K562 (cell line): Measurements from ENCODE around the gene NACA. TPM values are rescaled to one million over a fixed set of nuclear protein-coding genes. Genes with fewer than 3 reads are reported as not detected.

Experiments used
- CBX8 ChIP-seq: fragments of 200-600 bp; sonication (generic); IDR thresholded peaks from 2 replicates; pipeline ENCODE4 v1.6.1; 2012; ENCODE audit warnings: borderline replicate concordance, mixed run types, low read depth, mild to moderate bottlenecking, moderate library complexity, mixed read lengths, low read length, control low read depth, inconsistent platforms; ENCODE audit not compliant: poor library complexity, severe bottlenecking; ENCODE audit errors: extremely low read depth
- CREB1 ChIP-seq, 2 experiments: sonication (generic) in 1 of 2; formaldehyde crosslinking in 1 of 2; IDR thresholded peaks; 2 replicates each; pipeline versions ENCODE4 v1.6.1 to v1.8.0; 2012 to 2022; ENCODE audit warnings: inconsistent platforms in 1 of 2, mild to moderate bottlenecking in 1 of 2, missing genetic modification reagents in 1 of 2, moderate library complexity in 1 of 2
- FIP1L1 ChIP-seq: fragments of 200-400 bp; formaldehyde crosslinking; IDR thresholded peaks from 2 replicates; pipeline ENCODE4 v1.6.1; 2018; ENCODE audit warnings: mild to moderate bottlenecking, low read depth, low read length; ENCODE audit not compliant: poor library complexity, severe bottlenecking
- HMGN3 ChIP-seq: IDR thresholded peaks from 2 replicates; pipeline ENCODE4 v1.6.1; 2011; ENCODE audit warnings: borderline replicate concordance, low read depth, mild to moderate bottlenecking, mixed read lengths, low read length; ENCODE audit not compliant: insufficient read length; ENCODE audit errors: extremely low read depth
- MAFF ChIP-seq: IDR thresholded peaks from 2 replicates; pipeline ENCODE4 v1.6.1; 2012; ENCODE audit warnings: low read length, improper control_type of control experiment
- MIER1 ChIP-seq: fragments of 450-650 bp; IDR thresholded peaks from 2 replicates; pipeline ENCODE4 v1.6.1; 2016; ENCODE audit warnings: antibody characterized with exemption, mild to moderate bottlenecking, low read depth
- NFIC ChIP-seq: fragments of 450-650 bp; IDR thresholded peaks from 2 replicates; pipeline ENCODE4 v1.6.1; 2017; ENCODE audit warnings: mild to moderate bottlenecking, inconsistent platforms
- TAF7 ChIP-seq: fragments of 450-650 bp; IDR thresholded peaks from 2 replicates; pipeline ENCODE4 v1.6.1; 2016; ENCODE audit warnings: missing genetic modification characterization, missing compliant biosample characterization
- TBP ChIP-seq: optimal IDR thresholded peaks from 2 replicates; pipeline ENCODE3; 2011; ENCODE audit warnings: low read depth, low read length, improper control_type of control experiment
- ZNF24 ChIP-seq: fragments of 450-650 bp; IDR thresholded peaks from 2 replicates; pipeline ENCODE4 v1.6.1; 2016
- ZNF668 ChIP-seq: fragments of 250-450 bp; sonication (Bioruptor Pico); IDR thresholded peaks from 2 replicates; pipeline ENCODE4 v1.8.0; 2022; ENCODE audit warnings: mild to moderate bottlenecking, inconsistent platforms
- ZNF699 ChIP-seq: fragments of 250-450 bp; sonication (Bioruptor Pico); IDR thresholded peaks from 2 replicates; pipeline ENCODE4 v1.8.0; 2021; ENCODE audit warnings: mild to moderate bottlenecking, moderate library complexity; ENCODE audit not compliant: insufficient replicate concordance
- polyA plus RNA-seq, 8 experiments: library from polyadenylated mRNA; depleted of rRNA in 4 of 8; stranded (reverse) in 5 of 8; unstranded in 3 of 8; fragments of >200 nt; fragmentation: Nextera tagmentation in 2 of 8; fragmentation: Illumina TruSeq in 1 of 8; extraction: Ambion mirVana in 2 of 8; extraction: Trizol in 1 of 8; gene quantifications; 2 replicates each; pipeline versions ENCODE4 v1.2.1 to v1.2.3, GENCODE V29; 2011 to 2014; ENCODE audit warnings: inconsistent platforms in 1 of 8, missing spikeins in 1 of 8
- total RNA-seq, 7 experiments: library from RNA; depleted of rRNA in 6 of 7; stranded (reverse); fragments of >200 nt in 6 of 7; fragmentation: Illumina TruSeq in 2 of 7; extraction: Trizol in 2 of 7; gene quantifications; 2 replicates each; pipeline versions ENCODE4 v1.2.1 to v1.2.3, GENCODE V29; 2011 to 2021; ENCODE audit warnings: low replicate concordance in 1 of 7
- TF ChIP-seq, protein P1 (sequence below): sonication (generic); formaldehyde crosslinking; IDR thresholded peaks from 2 replicates; pipeline ENCODE4 v1.8.1; 2023; ENCODE audit warnings: mild to moderate bottlenecking, missing genetic modification reagents
- TF ChIP-seq, protein P2 (sequence below): fragments of 200-800 bp; sonication (Bioruptor generic); IDR thresholded peaks from 2 replicates; pipeline ENCODE4 v1.6.1; 2016; ENCODE audit warnings: missing genetic modification characterization, missing compliant biosample characterization
- TF ChIP-seq, protein P3 (sequence below), 2 experiments: fragments of 450-650 bp; IDR thresholded peaks; 2 replicates each; pipeline ENCODE4 v1.6.1; 2016
- TF ChIP-seq, protein P4 (sequence below): fragments of 450-650 bp; formaldehyde crosslinking; IDR thresholded peaks from 2 replicates; pipeline ENCODE4 v1.4.0; 2022; ENCODE audit warnings: missing genetic modification characterization

Gene NACA
- total and polyA plus RNA-seq, 9 of the 15 experiments (the other 6 are each of a cell fraction or from before 2014, with no cell fraction given), result 1,030 to 2,416 (median 1,645) TPM

DNA sequence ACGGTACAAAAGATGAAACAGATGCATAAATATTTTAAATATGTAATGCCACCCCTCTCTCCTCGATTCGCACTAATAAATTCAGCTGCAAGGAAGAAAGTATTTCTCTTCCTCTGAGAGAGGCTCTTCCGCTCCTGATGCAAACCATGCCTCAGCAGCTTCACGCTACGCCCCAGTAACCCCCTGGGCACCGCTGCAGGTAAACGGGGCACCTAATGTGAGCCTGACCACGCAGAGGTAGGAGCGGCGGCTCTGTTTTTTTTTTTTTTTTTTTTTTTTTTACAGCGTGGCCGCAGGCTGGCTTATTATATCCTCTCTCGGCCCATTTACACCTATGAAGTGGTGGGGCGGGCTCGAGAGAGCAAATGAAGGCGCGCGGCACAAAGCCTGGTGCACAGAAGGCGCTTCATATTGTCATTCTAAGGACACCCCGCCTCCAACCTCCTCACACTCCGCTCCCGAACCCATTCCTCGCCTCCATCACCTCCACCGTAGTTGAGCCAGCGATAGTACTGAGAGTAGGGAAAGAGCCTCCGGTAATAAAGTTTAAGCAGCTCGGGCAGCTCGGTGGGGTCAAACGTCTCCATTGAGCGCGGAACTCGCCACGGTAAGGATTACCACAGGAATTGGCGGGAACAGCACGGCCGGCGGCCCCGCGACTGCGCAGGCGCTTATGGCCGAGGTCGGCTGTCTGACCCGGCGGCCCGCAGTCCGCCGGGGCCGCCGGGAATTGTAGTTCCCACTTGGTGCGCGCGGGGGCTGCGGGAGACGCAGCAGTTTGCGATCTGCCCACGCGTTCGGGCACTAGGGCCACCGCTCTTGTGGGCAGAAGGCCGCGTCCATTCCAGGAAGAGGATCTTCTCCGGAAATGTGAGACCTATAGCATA is 26.9 kb upstream of the NACA start, which contains the start of gene PRIM1 (continued):
- TF ChIP-seq TBP, result peak; percentile 86
- no peak for TF ChIP-seq MIER1
- no peak for TF ChIP-seq CBX8
- TF ChIP-seq, protein P1, sequence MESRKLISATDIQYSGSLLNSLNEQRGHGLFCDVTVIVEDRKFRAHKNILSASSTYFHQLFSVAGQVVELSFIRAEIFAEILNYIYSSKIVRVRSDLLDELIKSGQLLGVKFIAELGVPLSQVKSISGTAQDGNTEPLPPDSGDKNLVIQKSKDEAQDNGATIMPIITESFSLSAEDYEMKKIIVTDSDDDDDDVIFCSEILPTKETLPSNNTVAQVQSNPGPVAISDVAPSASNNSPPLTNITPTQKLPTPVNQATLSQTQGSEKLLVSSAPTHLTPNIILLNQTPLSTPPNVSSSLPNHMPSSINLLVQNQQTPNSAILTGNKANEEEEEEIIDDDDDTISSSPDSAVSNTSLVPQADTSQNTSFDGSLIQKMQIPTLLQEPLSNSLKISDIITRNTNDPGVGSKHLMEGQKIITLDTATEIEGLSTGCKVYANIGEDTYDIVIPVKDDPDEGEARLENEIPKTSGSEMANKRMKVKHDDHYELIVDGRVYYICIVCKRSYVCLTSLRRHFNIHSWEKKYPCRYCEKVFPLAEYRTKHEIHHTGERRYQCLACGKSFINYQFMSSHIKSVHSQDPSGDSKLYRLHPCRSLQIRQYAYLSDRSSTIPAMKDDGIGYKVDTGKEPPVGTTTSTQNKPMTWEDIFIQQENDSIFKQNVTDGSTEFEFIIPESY (CRISPR knock-in tag), result peak; percentile 59
- peak; percentile 21 for TF ChIP-seq CREB1 (IDR thresholded peaks at IDR 0.05)
- no peak; the same call in 1 of the 2 replicates for TF ChIP-seq CREB1 (CRISPR knock-in tag; IDR thresholded peaks at IDR 0.05)
- TF ChIP-seq, protein P2, sequence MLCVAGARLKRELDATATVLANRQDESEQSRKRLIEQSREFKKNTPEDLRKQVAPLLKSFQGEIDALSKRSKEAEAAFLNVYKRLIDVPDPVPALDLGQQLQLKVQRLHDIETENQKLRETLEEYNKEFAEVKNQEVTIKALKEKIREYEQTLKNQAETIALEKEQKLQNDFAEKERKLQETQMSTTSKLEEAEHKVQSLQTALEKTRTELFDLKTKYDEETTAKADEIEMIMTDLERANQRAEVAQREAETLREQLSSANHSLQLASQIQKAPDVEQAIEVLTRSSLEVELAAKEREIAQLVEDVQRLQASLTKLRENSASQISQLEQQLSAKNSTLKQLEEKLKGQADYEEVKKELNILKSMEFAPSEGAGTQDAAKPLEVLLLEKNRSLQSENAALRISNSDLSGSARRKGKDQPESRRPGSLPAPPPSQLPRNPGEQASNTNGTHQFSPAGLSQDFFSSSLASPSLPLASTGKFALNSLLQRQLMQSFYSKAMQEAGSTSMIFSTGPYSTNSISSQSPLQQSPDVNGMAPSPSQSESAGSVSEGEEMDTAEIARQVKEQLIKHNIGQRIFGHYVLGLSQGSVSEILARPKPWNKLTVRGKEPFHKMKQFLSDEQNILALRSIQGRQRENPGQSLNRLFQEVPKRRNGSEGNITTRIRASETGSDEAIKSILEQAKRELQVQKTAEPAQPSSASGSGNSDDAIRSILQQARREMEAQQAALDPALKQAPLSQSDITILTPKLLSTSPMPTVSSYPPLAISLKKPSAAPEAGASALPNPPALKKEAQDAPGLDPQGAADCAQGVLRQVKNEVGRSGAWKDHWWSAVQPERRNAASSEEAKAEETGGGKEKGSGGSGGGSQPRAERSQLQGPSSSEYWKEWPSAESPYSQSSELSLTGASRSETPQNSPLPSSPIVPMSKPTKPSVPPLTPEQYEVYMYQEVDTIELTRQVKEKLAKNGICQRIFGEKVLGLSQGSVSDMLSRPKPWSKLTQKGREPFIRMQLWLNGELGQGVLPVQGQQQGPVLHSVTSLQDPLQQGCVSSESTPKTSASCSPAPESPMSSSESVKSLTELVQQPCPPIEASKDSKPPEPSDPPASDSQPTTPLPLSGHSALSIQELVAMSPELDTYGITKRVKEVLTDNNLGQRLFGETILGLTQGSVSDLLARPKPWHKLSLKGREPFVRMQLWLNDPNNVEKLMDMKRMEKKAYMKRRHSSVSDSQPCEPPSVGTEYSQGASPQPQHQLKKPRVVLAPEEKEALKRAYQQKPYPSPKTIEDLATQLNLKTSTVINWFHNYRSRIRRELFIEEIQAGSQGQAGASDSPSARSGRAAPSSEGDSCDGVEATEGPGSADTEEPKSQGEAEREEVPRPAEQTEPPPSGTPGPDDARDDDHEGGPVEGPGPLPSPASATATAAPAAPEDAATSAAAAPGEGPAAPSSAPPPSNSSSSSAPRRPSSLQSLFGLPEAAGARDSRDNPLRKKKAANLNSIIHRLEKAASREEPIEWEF (CRISPR knock-in tag), result 0 out of 2 replicates have a peak, but pooled peaks have one; percentile 19
- peak; percentile 69 for TF ChIP-seq TAF7
- TF ChIP-seq ZNF668 (CRISPR knock-in tag), result no peak
- peak; percentile 87 for TF ChIP-seq HMGN3
- TF ChIP-seq, protein P3, sequence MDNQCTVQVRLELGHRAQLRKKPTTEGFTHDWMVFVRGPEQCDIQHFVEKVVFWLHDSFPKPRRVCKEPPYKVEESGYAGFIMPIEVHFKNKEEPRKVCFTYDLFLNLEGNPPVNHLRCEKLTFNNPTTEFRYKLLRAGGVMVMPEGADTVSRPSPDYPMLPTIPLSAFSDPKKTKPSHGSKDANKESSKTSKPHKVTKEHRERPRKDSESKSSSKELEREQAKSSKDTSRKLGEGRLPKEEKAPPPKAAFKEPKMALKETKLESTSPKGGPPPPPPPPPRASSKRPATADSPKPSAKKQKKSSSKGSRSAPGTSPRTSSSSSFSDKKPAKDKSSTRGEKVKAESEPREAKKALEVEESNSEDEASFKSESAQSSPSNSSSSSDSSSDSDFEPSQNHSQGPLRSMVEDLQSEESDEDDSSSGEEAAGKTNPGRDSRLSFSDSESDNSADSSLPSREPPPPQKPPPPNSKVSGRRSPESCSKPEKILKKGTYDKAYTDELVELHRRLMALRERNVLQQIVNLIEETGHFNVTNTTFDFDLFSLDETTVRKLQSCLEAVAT (IDR thresholded peaks at IDR 0.05), result peak in 1 of 2 experiments; percentile 47; a peak in 1 of 4 replicates
- no peak for TF ChIP-seq MAFF
- TF ChIP-seq, protein P4, sequence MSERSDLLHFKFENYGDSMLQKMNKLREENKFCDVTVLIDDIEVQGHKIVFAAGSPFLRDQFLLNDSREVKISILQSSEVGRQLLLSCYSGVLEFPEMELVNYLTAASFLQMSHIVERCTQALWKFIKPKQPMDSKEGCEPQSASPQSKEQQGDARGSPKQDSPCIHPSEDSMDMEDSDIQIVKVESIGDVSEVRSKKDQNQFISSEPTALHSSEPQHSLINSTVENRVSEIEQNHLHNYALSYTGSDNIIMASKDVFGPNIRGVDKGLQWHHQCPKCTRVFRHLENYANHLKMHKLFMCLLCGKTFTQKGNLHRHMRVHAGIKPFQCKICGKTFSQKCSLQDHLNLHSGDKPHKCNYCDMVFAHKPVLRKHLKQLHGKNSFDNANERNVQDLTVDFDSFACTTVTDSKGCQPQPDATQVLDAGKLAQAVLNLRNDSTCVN, result no peak
- peak; percentile 36 for TF ChIP-seq FIP1L1
- no peak for TF ChIP-seq ZNF699 (CRISPR knock-in tag)
- 0 out of 2 replicates have a peak, but pooled peaks have one; percentile 38 for TF ChIP-seq ZNF24
- TF ChIP-seq NFIC, result 0 out of 2 replicates have a peak, but pooled peaks have one; percentile 9
